M059J (cell line): ENCODE data around the gene TRAPPC14. TPM values are rescaled to one million over a fixed set of nuclear protein-coding genes. Genes with fewer than 3 reads are reported as not detected.
"Not testable (repeated sequence)": the region's sequence is repeated elsewhere in the genome, so short reads cannot be mapped to it uniquely, and the experiment has no call there.

Source experiments
- DNase-seq: peaks from one replicate; pipeline ENCODE4 v3.0.0-alpha.2; 2012; ENCODE audit warnings: low read depth
- total RNA-seq: library from RNA; depleted of rRNA; stranded (reverse); fragments of >200 nt; shearing (Covaris generic); gene quantifications from 2 replicates; pipeline ENCODE4 v1.2.3, GENCODE V29; 2014

TRAPPC14 gene
- total RNA-seq, 1 experiment from 2014 or later, result 10.5 TPM

DNA sequence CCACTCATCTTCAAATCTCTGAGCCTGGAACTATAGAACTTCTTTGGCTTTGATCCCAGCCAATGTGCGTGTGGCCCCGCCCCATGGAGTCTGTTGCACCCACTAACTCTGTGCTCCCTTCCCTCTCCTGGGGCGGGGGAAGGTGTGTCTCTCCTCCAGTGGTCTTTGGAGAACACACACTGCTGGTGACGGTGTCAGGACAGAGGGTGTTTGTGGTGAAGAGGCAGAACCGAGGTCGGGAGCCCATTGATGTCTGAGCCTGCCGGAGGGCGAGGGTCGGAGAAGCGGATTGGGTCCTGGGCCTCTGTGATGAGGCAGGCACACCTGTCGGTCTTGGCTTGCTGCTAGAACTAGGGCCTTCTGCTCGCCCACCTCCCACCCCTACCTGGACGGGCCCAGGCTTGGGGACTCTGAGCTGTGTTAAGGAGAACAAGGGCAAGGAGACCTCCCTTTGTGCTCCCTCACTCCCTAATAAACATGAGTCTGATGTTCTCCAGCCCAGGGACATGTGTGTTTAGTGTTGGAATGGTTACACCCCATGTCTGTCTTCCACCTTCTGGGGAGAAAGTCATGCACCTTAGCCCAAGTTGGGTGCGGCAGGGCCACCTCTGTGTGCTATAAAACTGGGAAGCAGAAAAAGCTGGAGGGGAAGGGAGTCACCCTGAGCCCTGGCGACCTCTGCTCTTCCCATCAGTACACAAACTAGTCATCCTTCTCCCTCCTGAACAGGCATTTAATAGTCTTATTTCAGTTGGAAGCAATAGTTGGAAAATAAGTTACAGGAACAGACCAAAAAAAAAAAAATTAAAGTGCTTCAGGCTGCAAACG, 4.6 kb downstream of the TRAPPC14 start:
- no peak for DNase-seq

- DNase-seq, result no peak
Observed at GRCh38 chr7:100152937-100153666, 5.4 kb downstream of the TRAPPC14 start.

- DNase-seq, result no peak
Observed at GRCh38 chr7:100152404-100152803, 6.1 kb downstream of the TRAPPC14 start.

DNA sequence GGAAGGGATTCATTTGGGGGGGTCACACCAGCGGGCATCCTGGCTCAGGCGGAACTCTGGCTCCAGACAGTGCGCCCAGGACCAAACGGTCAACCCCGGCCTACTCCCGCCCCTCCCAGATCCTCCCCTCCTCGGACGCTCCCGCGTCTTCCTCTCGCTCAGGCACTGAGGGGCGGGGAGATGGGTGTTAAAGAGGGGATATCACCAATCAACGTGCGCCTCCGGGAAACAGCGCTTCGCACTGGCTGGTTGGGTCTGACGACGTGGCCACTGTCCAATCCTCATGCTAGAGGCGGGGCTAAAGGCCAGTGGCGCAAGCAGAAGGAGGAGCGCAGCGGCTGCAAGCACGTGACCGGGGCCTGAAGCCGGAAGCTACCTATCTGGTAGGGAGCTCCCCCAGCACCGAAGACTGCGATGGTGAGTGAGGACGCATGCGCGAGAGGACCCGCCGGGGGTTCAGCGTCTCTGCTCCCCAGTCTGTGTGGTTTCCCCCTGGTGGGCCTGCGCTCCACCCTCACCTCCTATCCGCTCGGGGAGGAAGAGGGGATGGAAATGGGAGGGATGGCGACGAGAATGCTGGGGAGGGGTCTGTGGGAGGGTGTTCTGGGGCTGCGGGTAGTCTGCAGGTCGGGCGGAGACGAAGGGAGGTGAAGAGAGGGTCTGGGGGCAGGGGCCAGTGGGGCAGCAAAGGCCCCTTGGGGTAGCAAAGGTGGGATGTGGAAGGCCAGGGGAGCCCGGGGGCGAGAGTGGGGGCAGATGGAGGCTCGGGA, 9.8 kb downstream of the TRAPPC14 start, which contains the start of gene LAMTOR4:
TSS of gene LAMTOR4 (plus strand) at position 360 of the 770 bp plus-strand sequence. CDS start at position 415, 55 bp downstream.
- peak; percentile 99 for DNase-seq

DNA sequence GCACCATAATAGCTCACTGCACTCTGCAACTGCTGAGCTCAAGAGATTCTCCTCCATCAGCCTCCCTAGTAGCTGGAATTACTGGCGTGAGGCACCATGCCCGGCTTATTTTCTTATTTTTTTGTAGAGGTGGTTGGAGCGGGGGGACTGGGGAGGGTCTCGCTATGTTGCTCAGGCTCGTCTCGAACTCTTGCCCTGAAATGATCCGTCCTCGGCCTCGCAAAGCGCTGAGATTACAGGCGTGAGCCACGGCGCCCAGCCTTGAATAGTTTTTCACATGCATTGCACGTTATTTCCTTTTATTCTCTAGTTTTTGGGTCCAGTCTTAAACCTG, 10.3 kb downstream of the TRAPPC14 start:
- no peak for DNase-seq

- DNase-seq, result no peak
Observed at GRCh38 chr7:100147278-100147677, 11.2 kb downstream of the TRAPPC14 start.

GRCh38 chr7:100146350-100146749, 12.2 kb downstream of the TRAPPC14 start:
- not testable (repeated sequence) for DNase-seq

DNA sequence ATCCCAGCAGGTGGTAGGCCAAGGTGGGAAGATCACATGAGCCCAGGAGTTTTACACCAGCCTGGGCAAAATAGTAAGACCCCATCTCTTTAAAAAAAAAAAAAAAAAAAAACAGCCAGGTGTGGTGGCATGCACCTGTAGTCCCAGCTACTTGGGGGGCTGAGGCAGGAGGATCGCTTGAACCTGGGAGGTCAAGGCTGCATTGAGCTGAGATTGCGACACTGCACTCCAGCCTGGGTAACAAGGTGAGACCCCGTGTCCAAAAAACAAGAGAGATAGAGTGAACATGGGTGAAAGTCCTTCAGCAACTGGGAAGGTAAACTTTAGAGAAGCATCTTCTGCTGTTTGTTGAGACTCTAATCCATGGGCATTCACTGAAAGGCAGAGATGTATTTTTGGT, 16.1 kb downstream of the TRAPPC14 start:
- DNase-seq, result no peak

DNA sequence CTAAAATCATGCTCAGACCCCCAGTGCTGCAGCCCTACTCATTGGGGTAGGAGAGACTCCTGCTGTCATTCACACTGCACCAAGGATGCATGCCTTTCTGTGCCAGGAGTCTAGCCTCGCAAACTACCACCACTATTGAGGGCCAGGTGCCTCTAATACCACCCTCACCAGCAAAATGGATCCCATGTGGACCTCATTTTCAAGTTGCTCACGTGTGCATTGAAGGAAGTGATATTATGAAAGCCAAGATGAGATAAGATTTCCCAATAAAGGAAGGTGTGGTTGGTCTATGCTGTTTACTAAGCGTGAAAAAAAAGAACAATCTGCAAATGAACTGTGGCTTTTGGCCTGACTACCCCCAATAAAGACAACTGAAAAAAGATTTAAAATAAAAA, 17.0 kb downstream of the TRAPPC14 start:
- DNase-seq, result no peak

DNA sequence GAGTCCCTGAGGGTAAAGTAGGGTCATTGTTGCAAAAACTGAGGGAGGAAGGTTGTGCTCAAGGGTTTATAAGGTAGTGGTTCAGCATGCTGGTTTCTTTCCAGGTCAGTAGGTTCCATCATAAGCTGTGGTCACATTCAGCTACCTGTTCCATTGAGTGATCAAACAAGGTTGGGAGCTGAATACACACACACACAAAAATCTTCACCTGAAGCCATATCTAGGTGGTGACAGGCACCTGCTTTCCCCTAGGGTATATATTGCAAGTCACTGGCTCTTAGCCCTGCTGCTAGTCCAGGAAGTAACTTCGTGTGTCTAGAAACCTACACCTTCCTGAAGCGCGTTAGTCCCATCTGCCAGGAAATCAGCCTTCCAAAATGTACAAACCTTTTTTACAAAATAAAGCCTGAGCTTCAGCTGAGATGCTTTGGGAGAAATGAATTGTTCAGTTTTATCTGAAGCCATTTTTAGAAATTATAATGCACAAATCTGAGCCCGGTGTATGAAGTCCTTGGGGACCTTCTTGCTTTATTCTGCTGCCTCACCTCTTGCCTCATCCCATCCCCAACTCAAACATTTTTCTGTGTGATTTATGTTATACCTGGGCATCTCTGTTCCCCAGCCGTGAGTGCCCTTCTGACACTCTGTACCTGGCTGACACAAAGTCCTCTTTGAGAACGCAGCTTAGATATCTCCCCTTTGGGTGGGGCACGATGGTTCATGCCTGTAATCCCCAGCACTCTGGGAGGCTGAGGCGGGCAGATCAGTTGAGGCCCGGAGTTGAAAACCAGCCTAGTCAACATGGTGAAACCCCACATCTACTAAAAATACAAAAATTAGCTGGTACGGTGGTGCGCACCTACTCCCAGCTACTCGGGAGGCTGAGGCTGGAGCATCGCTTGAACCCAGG, 20.4 kb downstream of the TRAPPC14 start:
- no peak for DNase-seq

GRCh38 chr7:100132697-100133151, 25.8 kb downstream of the TRAPPC14 start:
- DNase-seq, result peak; percentile 70

DNA sequence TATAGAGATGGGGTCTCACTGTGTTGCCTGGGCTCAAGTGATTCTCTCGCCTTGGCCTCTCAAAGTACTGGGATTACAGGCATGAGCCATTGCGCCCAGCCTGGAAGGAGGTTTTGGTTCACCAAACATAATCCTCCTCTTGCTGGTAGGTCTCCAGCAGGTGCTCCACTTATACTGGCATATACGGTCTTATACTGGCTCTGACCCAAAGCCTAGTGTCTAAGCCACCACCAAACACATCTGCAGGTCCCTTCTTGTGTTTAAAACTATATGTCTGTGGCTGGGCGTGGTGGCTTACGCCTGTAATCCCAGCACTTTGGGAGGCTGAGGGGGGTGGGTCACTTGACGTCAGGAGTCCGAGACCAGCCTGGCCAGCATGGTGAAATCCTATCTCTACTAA, 26.4 kb downstream of the TRAPPC14 start:
- DNase-seq, result no peak

DNA sequence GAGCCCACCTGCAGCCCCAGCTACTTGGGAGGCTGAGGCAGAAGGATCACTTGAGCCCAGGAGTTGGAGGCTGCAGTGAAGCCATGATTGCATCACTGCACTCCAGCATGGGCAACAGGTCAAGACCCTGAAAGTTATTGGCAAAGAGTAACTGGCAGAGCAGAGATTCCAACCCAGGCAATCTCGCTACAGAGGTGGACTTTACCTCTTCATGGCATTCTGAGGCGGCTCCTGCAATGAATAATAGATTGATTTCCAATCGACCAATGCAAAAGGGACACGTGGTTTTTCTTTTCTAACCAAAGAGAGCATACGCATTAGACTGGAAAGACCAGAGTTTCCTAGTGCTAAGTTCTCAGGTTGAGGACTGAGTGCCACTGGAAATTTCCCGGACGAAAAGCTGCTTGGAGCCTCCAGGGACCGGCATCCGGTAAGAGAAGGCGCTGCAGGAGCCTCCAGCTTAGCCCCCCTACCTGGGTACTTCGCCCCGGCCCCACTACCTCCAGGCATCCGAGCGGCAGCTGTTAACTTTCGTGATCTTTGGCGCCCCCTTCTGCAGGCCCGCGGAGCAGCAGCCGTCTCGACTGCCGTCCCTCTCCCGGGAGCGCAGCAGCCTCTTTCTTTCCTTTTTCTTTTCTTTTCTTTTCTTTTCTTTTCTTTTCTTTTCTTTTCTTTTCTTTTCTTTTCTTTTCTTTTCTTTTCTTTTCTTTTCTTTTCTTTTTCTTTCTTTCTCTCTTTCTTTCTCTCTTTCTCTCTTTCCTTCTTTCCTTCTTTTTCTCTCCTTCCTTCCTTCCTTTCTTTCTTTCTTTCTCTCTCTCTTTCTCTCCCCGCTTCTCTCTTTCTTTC, 27.7 kb downstream of the TRAPPC14 start:
- peak; percentile 58 for DNase-seq

DNA sequence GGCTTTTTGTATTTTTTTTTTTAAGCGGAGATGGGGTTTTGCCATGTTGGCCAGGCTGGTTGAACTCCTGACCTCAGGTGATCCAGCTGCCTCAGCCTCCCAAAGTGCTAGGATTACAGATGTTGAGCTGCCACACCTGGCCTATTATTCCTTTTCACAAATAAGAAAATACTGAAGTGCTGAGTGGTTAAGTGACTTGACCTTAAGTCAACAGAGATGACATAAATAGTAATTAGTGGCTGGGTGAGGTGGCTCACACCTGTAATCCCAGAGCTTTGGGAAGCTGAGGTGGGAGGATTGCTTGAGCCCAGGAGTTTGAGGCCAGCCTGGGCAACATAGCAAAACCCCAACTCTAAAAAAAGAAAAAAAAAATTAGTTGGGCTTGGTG, 28.3 kb downstream of the TRAPPC14 start:
- DNase-seq, result not testable (repeated sequence)

- no peak for DNase-seq
Observed at GRCh38 chr7:100128637-100128963, 29.9 kb downstream of the TRAPPC14 start.

- no peak for DNase-seq
Observed at GRCh38 chr7:100127866-100128636, 30.5 kb downstream of the TRAPPC14 start.

- DNase-seq, result peak; percentile 87
Observed at GRCh38 chr7:100126931-100127865, 31.3 kb downstream of the TRAPPC14 start, which contains the start of gene MBLAC1. Gene MBLAC1, plus strand, starts transcription at chr7:100126967. Its CDS starts 429 bp downstream, at chr7:100127396.

DNA sequence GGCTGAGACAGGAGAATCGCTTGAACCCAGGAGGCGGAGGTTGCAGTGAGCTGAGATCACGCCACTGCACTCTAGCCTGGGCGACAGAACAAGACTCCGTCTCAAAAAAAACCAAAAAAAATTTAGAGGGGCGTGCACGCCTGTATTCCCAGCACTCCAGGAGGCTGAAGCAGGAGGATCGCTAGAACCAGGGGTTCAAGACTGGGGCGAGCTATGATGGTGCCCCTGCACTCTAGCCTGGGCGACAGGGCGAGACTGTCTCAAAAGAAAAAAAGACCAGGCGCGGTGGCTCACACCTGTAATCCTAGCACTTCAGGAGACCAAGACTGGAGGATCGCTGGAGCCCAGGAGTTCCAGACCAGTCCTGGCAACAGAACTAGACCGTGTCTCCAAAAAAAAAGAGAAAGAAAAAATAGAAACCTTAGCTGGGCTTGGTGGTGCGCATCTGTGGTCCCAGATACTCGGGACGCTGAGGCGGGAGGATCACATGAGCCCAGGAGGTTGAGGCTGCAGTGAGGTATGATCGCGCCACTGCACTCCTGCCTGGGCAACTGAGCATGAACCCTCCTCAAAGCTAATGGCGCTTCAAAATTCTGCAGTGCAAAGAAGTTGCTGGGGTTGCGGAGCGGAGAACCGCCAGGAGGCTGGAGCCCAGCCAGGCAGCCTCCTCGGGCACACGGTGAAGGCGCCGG, 32.1 kb downstream of the TRAPPC14 start:
- no peak for DNase-seq
